B cell (primary cell): Measurements from ENCODE around the gene KIR3DL2. TPM values are rescaled to one million over a fixed set of nuclear protein-coding genes. Genes with fewer than 3 reads are reported as not detected.
A peak's percentile ranks its signal among the peaks of the same experiment; 100 is the strongest.
"Not testable (repeated sequence)": the region's sequence is repeated elsewhere in the genome, so short reads cannot be mapped to it uniquely, and the experiment has no call there.

Experiments
- ATAC-seq: fragments of 200-7000 bp; cut with Tn5 transposase; one replicate; pipeline ENCODE4 v1.10.0; 2021; ENCODE audit warnings: low read depth, mild to moderate bottlenecking, moderate number of reproducible peaks, moderate library complexity
- CTCF ChIA-PET: fragments of 350-600 bp; sonication (Branson Sonifier 250); formaldehyde crosslinking; loops from one replicate; lab custom pipeline; 2021; ENCODE audit warnings: antibody characterized with exemption, inconsistent platforms; lab: Charles Lee
- POLR2A ChIA-PET: fragments of 350-600 bp; sonication (Branson Sonifier 250); formaldehyde crosslinking; loops from one replicate; lab custom pipeline; 2021; ENCODE audit warnings: antibody characterized with exemption; lab: Charles Lee
- DNase-seq: peaks from one replicate; pipeline ENCODE4 v3.0.0; 2013
- H2AFZ ChIP-seq: 2 replicates; pipeline ENCODE4 v1.6.1; 2012; ENCODE audit warnings: mild to moderate bottlenecking, low read depth, low read length; ENCODE audit not compliant: insufficient read depth, poor library complexity, severe bottlenecking
- H3K27ac ChIP-seq, 2 donors: 1 replicate in 1 of 2; 2 replicates in 1 of 2; pipeline ENCODE4 v1.5.1; 2012 to 2013; ENCODE audit warnings: low read length in 2 of 2, mild to moderate bottlenecking in 2 of 2, moderate library complexity in 1 of 2
- H3K27me3 ChIP-seq, 4 experiments: fragments of 200-600 bp in 1 of 4; sonication (generic) in 1 of 4; replicated peaks in 1 of 4; 1 replicate in 2 of 4; 2 replicates in 2 of 4; pipeline versions ENCODE4 v1.6.1 to v1.7.0; 2013 to 2016; ENCODE audit warnings: low read length in 3 of 4, mild to moderate bottlenecking in 2 of 4, mixed read lengths in 1 of 4, moderate library complexity in 1 of 4; ENCODE audit not compliant: insufficient read depth in 4 of 4, control insufficient read depth in 3 of 4; ENCODE audit errors: control extremely low read depth in 1 of 4
- H3K36me3 ChIP-seq, 2 experiments: replicated peaks in 1 of 2; 1 replicate in 1 of 2; 2 replicates in 1 of 2; pipeline versions ENCODE4 v1.6.1 to v1.7.1; 2013; ENCODE audit warnings: low read length in 1 of 2; ENCODE audit not compliant: insufficient read depth in 2 of 2, control insufficient read depth in 1 of 2; ENCODE audit errors: control extremely low read depth in 1 of 2, extremely low read depth in 1 of 2
- H3K4me1 ChIP-seq, 2 donors: fragments of 200-600 bp in 1 of 2; sonication (generic) in 1 of 2; 1 replicate in 1 of 2; 2 replicates in 1 of 2; pipeline versions ENCODE4 v1.5.1 to v1.6.1; 2013 to 2017; ENCODE audit warnings: low read length in 2 of 2; ENCODE audit not compliant: control insufficient read depth in 2 of 2, insufficient read depth in 2 of 2
- H3K4me2 ChIP-seq: replicated peaks from 2 replicates; pipeline ENCODE3; 2012; ENCODE audit warnings: mild to moderate bottlenecking, low read depth, low read length; ENCODE audit not compliant: poor library complexity, severe bottlenecking
- H3K4me3 ChIP-seq, 5 experiments: fragments of 200-600 bp in 1 of 5; sonication (generic) in 1 of 5; 1 replicate in 3 of 5; 2 replicates in 2 of 5; pipeline versions ENCODE4 v1.5.1 to v1.7.0; 2011 to 2016; ENCODE audit warnings: low read length in 4 of 5, mild to moderate bottlenecking in 4 of 5, low read depth in 2 of 5, control low read depth in 1 of 5, moderate library complexity in 1 of 5; ENCODE audit not compliant: insufficient read depth in 1 of 5; ENCODE audit errors: control extremely low read depth in 1 of 5, extremely low read depth in 1 of 5
- H3K79me2 ChIP-seq: fragments of 200-600 bp; sonication (generic); one replicate; pipeline ENCODE4 v1.6.0; 2016; ENCODE audit warnings: low read length; ENCODE audit not compliant: control insufficient read depth, insufficient read depth
- H3K9ac ChIP-seq: fragments of 200-600 bp; sonication (generic); 2 replicates; pipeline ENCODE4 v1.6.1; 2017; ENCODE audit warnings: mild to moderate bottlenecking, low read length, moderate library complexity
- H3K9me3 ChIP-seq, 3 donors: one replicate each; pipeline versions ENCODE4 v1.6.1 to v1.7.1; 2013; ENCODE audit warnings: low read length in 2 of 3; ENCODE audit not compliant: control insufficient read depth in 2 of 3, insufficient read depth in 1 of 3; ENCODE audit errors: control extremely low read depth in 1 of 3
- H4K20me1 ChIP-seq: 2 replicates; pipeline ENCODE4 v1.6.0; 2012; ENCODE audit warnings: mild to moderate bottlenecking, low read length; ENCODE audit not compliant: insufficient read depth, control insufficient read depth, poor library complexity, severe bottlenecking
- H3K27ac Mint-ChIP-seq: one replicate; pipeline ENCODE4 v1.8.0; 2021; ENCODE audit warnings: mixed read lengths
- H3K27me3 Mint-ChIP-seq: one replicate; pipeline ENCODE4 v1.8.0; 2021; ENCODE audit warnings: mixed read lengths
- H3K4me1 Mint-ChIP-seq: one replicate; pipeline ENCODE4 v1.8.0; 2021; ENCODE audit warnings: mixed read lengths
- H3K4me3 Mint-ChIP-seq: one replicate; pipeline ENCODE4 v1.8.0; 2021; ENCODE audit warnings: mixed read lengths
- H3K9me3 Mint-ChIP-seq: one replicate; pipeline ENCODE4 v1.8.0; 2022; ENCODE audit warnings: mixed read lengths; ENCODE audit not compliant: insufficient read depth
- CTCF ChIP-seq: fragments of 200-600 bp; IDR thresholded peaks from one replicate; pipeline ENCODE4 v1.8.0; 2022; ENCODE audit warnings: antibody characterized with exemption, mild to moderate bottlenecking
- EZH2 ChIP-seq: IDR thresholded peaks from 2 replicates; pipeline ENCODE4 v1.6.1; 2012; ENCODE audit warnings: borderline replicate concordance, low read depth, mild to moderate bottlenecking, moderate library complexity, low read length; ENCODE audit not compliant: insufficient read depth, poor library complexity, severe bottlenecking
- WGBS: methylation state at CpG from one replicate; pipeline ENCODE4 v1.1.5; 2013; ENCODE audit warnings: missing lambda C conversion rate; ENCODE audit not compliant: insufficient coverage; 5-methylcytosine and 5-hydroxymethylcytosine counted together
- intact Hi-C: fragments of 100-400 bp; cut with micrococcal nuclease; formaldehyde crosslinking; loops from one replicate; pipeline ENCODE4 v1.10.0; 2022
- polyA plus RNA-seq: library from polyadenylated mRNA; depleted of rRNA; stranded (reverse); fragments of >200 nt; gene quantifications from 2 replicates; pipeline ENCODE4 v1.2.3, GENCODE V29; 2012
- small RNA-seq: library from RNA; depleted of rRNA; stranded (forward); fragments of <200 nt; gene quantifications from one replicate; pipeline ENCODE3, GENCODE V24; 2012; ENCODE audit warnings: low replicate concordance, low read depth; ENCODE audit not compliant: insufficient read length
- total RNA-seq, 2 donors: library from RNA; stranded (reverse); fragments of 120-200 nt in 1 of 2; gene quantifications; 1 replicate in 1 of 2; 2 replicates in 1 of 2; pipeline versions ENCODE4 v1.2.3 to v1.2.4, GENCODE V29; 2013 to 2022

The KIR3DL2 gene
- total and polyA plus RNA-seq, 2 donors (not counting 1 experiment from before 2014, with no cell fraction given) = 0.17 to 0.30 TPM

DNA sequence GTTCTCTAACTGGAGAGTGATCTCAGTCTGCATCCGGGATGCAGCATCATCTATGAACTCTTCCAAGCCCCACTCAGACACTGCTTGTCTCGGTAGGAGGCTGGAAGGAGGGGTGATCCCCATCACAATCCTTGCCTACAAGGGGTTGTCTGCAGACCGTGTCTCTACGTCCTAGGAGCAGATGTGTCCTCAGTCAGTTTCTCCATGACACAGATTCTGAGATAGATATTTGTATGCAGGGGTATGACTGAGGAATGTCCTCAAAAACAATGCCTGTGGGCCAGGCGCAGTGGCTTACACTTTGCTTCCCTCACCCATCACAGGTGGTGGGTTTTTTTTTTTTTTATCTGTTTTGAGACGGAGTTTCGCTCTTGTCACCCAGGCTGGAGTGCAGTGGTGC is 56.6 kb downstream of the KIR3DL2 start:
- H3K9ac ChIP-seq = no peak overlapping the region
- no peaks in the 10 kb centered on the region for H3K9me3 Mint-ChIP-seq
- H3K27ac Mint-ChIP-seq = no peak overlapping the region
- H3K4me3 Mint-ChIP-seq = no peak overlapping the region
- ChIA-PET POLR2A (no interaction called here), CTCF (interaction anchor here (0.7 kb wide), 1 partner anchor 637 kb away, joined by 3 read pairs; no protein-coding TSS in a partner anchor)
- ATAC-seq (no peak), DNase-seq (no peak)
- peaks cover 0 to 7% (median 0%) of the 10 kb centered on the region in 4 experiments for H3K27me3 ChIP-seq
- H3K4me2 ChIP-seq = no peak overlapping the region
- H3K4me1 Mint-ChIP-seq = no peaks in the 10 kb centered on the region
- TF ChIP-seq EZH2 (no peak), CTCF (no peak)
- intact Hi-C loops = no loop called here
- no peak overlapping the region for H3K4me3 ChIP-seq
- no peaks in the 10 kb centered on the region for H3K4me1 ChIP-seq
- H3K27me3 Mint-ChIP-seq = peaks cover 16% of the 10 kb centered on the region
- peaks cover 0 to 11% (median 0%) of the 10 kb centered on the region in 3 donors for H3K9me3 ChIP-seq
- no peak overlapping the region for H2AFZ ChIP-seq
- no peaks in the 10 kb centered on the region for H3K36me3 ChIP-seq
- no peak overlapping the region for H3K27ac ChIP-seq
- no peaks in the 10 kb centered on the region for H4K20me1 ChIP-seq
- no CpG with 5 or more reads among the region's 7 CpGs for WGBS
- H3K79me2 ChIP-seq = no peaks in the 10 kb centered on the region

DNA sequence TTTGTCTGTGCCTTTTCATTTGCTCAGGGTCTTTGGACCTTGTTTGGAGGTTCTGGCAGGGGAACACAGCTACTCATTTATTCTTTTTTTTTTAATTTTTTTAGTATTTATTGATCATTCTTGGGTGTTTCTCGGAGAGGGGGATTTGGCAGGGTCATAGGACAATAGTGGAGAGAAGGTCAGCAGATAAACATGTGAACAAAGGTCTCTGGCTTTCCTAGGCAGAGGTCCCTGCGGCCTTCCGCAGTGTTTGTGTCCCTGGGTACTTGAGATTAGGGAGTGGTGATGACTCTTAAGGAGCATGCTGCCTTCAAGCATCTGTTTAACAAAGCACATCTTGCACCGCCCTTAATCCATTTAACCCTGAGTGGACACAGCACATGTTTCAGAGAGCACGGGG is 57.7 kb downstream of the KIR3DL2 start:
- H3K36me3 ChIP-seq, H3K4me3 ChIP-seq, ATAC-seq, H3K79me2 ChIP-seq, H3K4me1 ChIP-seq, POLR2A ChIA-PET, H3K27ac Mint-ChIP-seq, DNase-seq, H4K20me1 ChIP-seq, H3K4me3 Mint-ChIP-seq, H3K27ac ChIP-seq, H3K9ac ChIP-seq, H2AFZ ChIP-seq, H3K27me3 ChIP-seq, H3K4me1 Mint-ChIP-seq, H3K9me3 Mint-ChIP-seq, H3K4me2 ChIP-seq, CTCF ChIA-PET, intact Hi-C loops: not testable (repeated sequence)
- peaks cover 22% of the 10 kb centered on the region for H3K27me3 Mint-ChIP-seq
- peaks cover 0 to 11% (median 0%) of the 10 kb centered on the region in 3 donors for H3K9me3 ChIP-seq
- WGBS = no CpG with 5 or more reads among the region's 5 CpGs

Small RNA genes lying within 50 kb of the gene (small RNA-seq; reads per million reads assigned to genes)
- 2.7 reads per million, percentile 38 among the genes with 10 or more reads in this experiment for gene RNU6-222P

Other genes with a start within 250 kb of the KIR3DL2 start
- 136 and 138 TPM in 2 replicates for gene LILRB1, start 220.0 kb upstream of the KIR3DL2 start, total RNA-seq
- gene LILRB1, start 220.0 kb upstream of the KIR3DL2 start, polyA plus RNA-seq = 170 and 172 TPM in 2 replicates
- 0.61 and 1.1 TPM in 2 replicates for gene LILRB4, start 187.5 kb upstream of the KIR3DL2 start, total RNA-seq
- gene LILRB4, start 187.5 kb upstream of the KIR3DL2 start, polyA plus RNA-seq = 1.2 and 2.8 TPM in 2 replicates
- not detected in 2 replicates for gene KIR3DL3, start 126.0 kb upstream of the KIR3DL2 start, total RNA-seq
- gene KIR3DL3, start 126.0 kb upstream of the KIR3DL2 start, polyA plus RNA-seq = not detected in 2 replicates
- not detected in 2 replicates for gene KIR2DL3, start 111.9 kb upstream of the KIR3DL2 start, total RNA-seq
- gene KIR2DL3, start 111.9 kb upstream of the KIR3DL2 start, polyA plus RNA-seq = 0.07 TPM in 1 of 2 replicates, not detected in the other
- not detected in 2 replicates for gene KIR2DL1, start 80.7 kb upstream of the KIR3DL2 start, total RNA-seq
- 0.04 and 0.22 TPM in 2 replicates for gene KIR2DL1, start 80.7 kb upstream of the KIR3DL2 start, polyA plus RNA-seq
- gene KIR2DL4, start 46.8 kb upstream of the KIR3DL2 start, total RNA-seq = not detected in 2 replicates
- not detected in 2 replicates for gene KIR2DL4, start 46.8 kb upstream of the KIR3DL2 start, polyA plus RNA-seq
- not detected in 2 replicates for gene KIR3DL1, start 34.0 kb upstream of the KIR3DL2 start, total RNA-seq
- gene KIR3DL1, start 34.0 kb upstream of the KIR3DL2 start, polyA plus RNA-seq = 0.06 TPM in 1 of 2 replicates, not detected in the other
- not detected in 2 replicates for gene KIR2DS4, start 17.8 kb upstream of the KIR3DL2 start, total RNA-seq
- gene KIR2DS4, start 17.8 kb upstream of the KIR3DL2 start, polyA plus RNA-seq = not detected in 2 replicates
- 0.34 TPM in 1 of 2 replicates, not detected in the other for gene FCAR, start 23.8 kb downstream of the KIR3DL2 start, total RNA-seq
- gene FCAR, start 23.8 kb downstream of the KIR3DL2 start, polyA plus RNA-seq = 1.9 and 2.8 TPM in 2 replicates
- gene NCR1, start 55.7 kb downstream of the KIR3DL2 start, total RNA-seq = not detected in 2 replicates
- 0.40 and 2.4 TPM in 2 replicates for gene NCR1, start 55.7 kb downstream of the KIR3DL2 start, polyA plus RNA-seq
- gene NLRP7, start 97.1 kb downstream of the KIR3DL2 start, total RNA-seq = 0.07 TPM in 1 of 2 replicates, not detected in the other
- 0.07 and 0.13 TPM in 2 replicates for gene NLRP7, start 97.1 kb downstream of the KIR3DL2 start, polyA plus RNA-seq
- gene NLRP2, start 115.9 kb downstream of the KIR3DL2 start, total RNA-seq = 17.1 and 19.2 TPM in 2 replicates
- 1.9 and 13.8 TPM in 2 replicates for gene NLRP2, start 115.9 kb downstream of the KIR3DL2 start, polyA plus RNA-seq
- gene GP6, start 187.8 kb downstream of the KIR3DL2 start, total RNA-seq = 0.20 TPM in 1 of 2 replicates, not detected in the other
- gene GP6, start 187.8 kb downstream of the KIR3DL2 start, polyA plus RNA-seq = 0.43 and 0.55 TPM in 2 replicates
- 17.5 and 20.2 TPM in 2 replicates for gene RDH13, start 212.7 kb downstream of the KIR3DL2 start, total RNA-seq
- gene RDH13, start 212.7 kb downstream of the KIR3DL2 start, polyA plus RNA-seq = 13.4 and 20.4 TPM in 2 replicates
- 1.0 and 1.3 TPM in 2 replicates for gene EPS8L1, start 225.4 kb downstream of the KIR3DL2 start, total RNA-seq
- gene EPS8L1, start 225.4 kb downstream of the KIR3DL2 start, polyA plus RNA-seq = 0.39 and 0.72 TPM in 2 replicates